WTC11 (cell line): ENCODE measurements around the gene FHOD1. TPM values are rescaled to one million over a fixed set of nuclear protein-coding genes. Genes with fewer than 3 reads are reported as not detected.

Source experiments
- ATAC-seq: fragments of 200-7000 bp; cut with Tn5 transposase; 2 replicates; pipeline ENCODE4 v1.10.0; 2021; ENCODE audit warnings: mild to moderate bottlenecking, moderate library complexity
- CTCF ChIA-PET: fragments of 300-600 bp; sonication (Branson Sonifier 250); formaldehyde crosslinking; loops from one replicate; lab custom pipeline; 2021; ENCODE audit warnings: antibody characterized with exemption; lab: Charles Lee
- POLR2A ChIA-PET: fragments of 350-600 bp; sonication (Branson Sonifier 250); formaldehyde crosslinking; loops from one replicate; lab custom pipeline; 2021; ENCODE audit warnings: antibody characterized with exemption; lab: Charles Lee
- DNase-seq: peaks from one replicate; pipeline ENCODE4 v3.0.0; 2021; ENCODE audit warnings: low spot score
- H3K27ac Mint-ChIP-seq: 2 replicates; pipeline ENCODE4 v1.8.0; 2021; ENCODE audit warnings: mixed read lengths
- H3K27me3 Mint-ChIP-seq: 2 replicates; pipeline ENCODE4 v1.8.0; 2021; ENCODE audit warnings: low read depth, mild to moderate bottlenecking, moderate library complexity, mixed read lengths
- H3K36me3 Mint-ChIP-seq: 2 replicates; pipeline ENCODE4 v1.8.0; 2021; ENCODE audit warnings: mixed read lengths
- H3K4me1 Mint-ChIP-seq: 2 replicates; pipeline ENCODE4 v1.8.0; 2022; ENCODE audit warnings: mixed read lengths
- H3K4me3 Mint-ChIP-seq: 2 replicates; pipeline ENCODE4 v1.8.0; 2021; ENCODE audit warnings: mild to moderate bottlenecking, moderate library complexity, mixed read lengths
- H3K9me3 Mint-ChIP-seq: 2 replicates; pipeline ENCODE4 v1.8.0; 2021; ENCODE audit warnings: mixed read lengths
- E2F1 ChIP-seq: sonication (generic); formaldehyde crosslinking; IDR thresholded peaks from 2 replicates; pipeline ENCODE4 v1.8.0; 2022; ENCODE audit warnings: mild to moderate bottlenecking, missing genetic modification reagents
- E2F4 ChIP-seq: sonication (generic); formaldehyde crosslinking; IDR thresholded peaks from 2 replicates; pipeline ENCODE4 v1.8.1; 2022; ENCODE audit warnings: low read depth, mild to moderate bottlenecking, moderate library complexity, missing genetic modification reagents, borderline replicate concordance
- ELF4 ChIP-seq: sonication (generic); formaldehyde crosslinking; IDR thresholded peaks from 2 replicates; pipeline ENCODE4 v1.8.1; 2022; ENCODE audit warnings: low read depth, mild to moderate bottlenecking, moderate library complexity, missing genetic modification reagents
- ESRRA ChIP-seq: sonication (generic); formaldehyde crosslinking; IDR thresholded peaks from 2 replicates; pipeline ENCODE4 v1.8.1; 2022; ENCODE audit warnings: mild to moderate bottlenecking, missing genetic modification reagents, borderline replicate concordance
- FOXK1 ChIP-seq: sonication (generic); formaldehyde crosslinking; IDR thresholded peaks from 2 replicates; pipeline ENCODE4 v1.8.0; 2022; ENCODE audit warnings: mild to moderate bottlenecking, moderate library complexity, missing genetic modification reagents
- GRHL2 ChIP-seq: fragments of 250-450 bp; sonication (Bioruptor Pico); IDR thresholded peaks from 2 replicates; pipeline ENCODE4 v1.8.0; 2022; ENCODE audit warnings: mild to moderate bottlenecking, moderate library complexity; ENCODE audit not compliant: insufficient replicate concordance, severe bottlenecking
- GTF2I ChIP-seq: fragments of 250-450 bp; sonication (Bioruptor Pico); conservative IDR thresholded peaks from 2 replicates; pipeline ENCODE4 v1.4.0; 2021; ENCODE audit warnings: mild to moderate bottlenecking
- HMGA2 ChIP-seq: fragments of 250-450 bp; sonication (Bioruptor Pico); IDR thresholded peaks from 2 replicates; pipeline ENCODE4 v1.4.0; 2021; ENCODE audit warnings: mild to moderate bottlenecking, moderate library complexity
- IRF1 ChIP-seq: sonication (generic); formaldehyde crosslinking; IDR thresholded peaks from 2 replicates; pipeline ENCODE4 v1.8.0; 2023; ENCODE audit warnings: missing genetic modification reagents
- JUN ChIP-seq: sonication (generic); formaldehyde crosslinking; IDR thresholded peaks from 2 replicates; pipeline ENCODE4 v1.8.0; 2023; ENCODE audit warnings: mild to moderate bottlenecking, missing genetic modification reagents
- KAT7 ChIP-seq: sonication (generic); formaldehyde crosslinking; IDR thresholded peaks from 2 replicates; pipeline ENCODE4 v1.8.1; 2023; ENCODE audit warnings: missing genetic modification reagents, mild to moderate bottlenecking, borderline replicate concordance
- MLX ChIP-seq: sonication (generic); formaldehyde crosslinking; IDR thresholded peaks from 2 replicates; pipeline ENCODE4 v1.8.1; 2023; ENCODE audit warnings: mild to moderate bottlenecking, missing genetic modification reagents, moderate library complexity
- NFATC4 ChIP-seq: fragments of 250-450 bp; sonication (Bioruptor Pico); IDR thresholded peaks from 2 replicates; pipeline ENCODE4 v1.9.0; 2021; ENCODE audit warnings: mild to moderate bottlenecking
- NFYB ChIP-seq: sonication (generic); formaldehyde crosslinking; conservative IDR thresholded peaks from 2 replicates; pipeline ENCODE4 v1.8.0; 2022; ENCODE audit warnings: low read depth, missing genetic modification reagents
- NR2C2 ChIP-seq: sonication (generic); formaldehyde crosslinking; IDR thresholded peaks from 2 replicates; pipeline ENCODE4 v1.8.0; 2022; ENCODE audit warnings: mild to moderate bottlenecking, missing genetic modification reagents
- NR3C1 ChIP-seq: sonication (generic); formaldehyde crosslinking; conservative IDR thresholded peaks from 2 replicates; pipeline ENCODE4 v1.8.1; 2023; ENCODE audit warnings: low read depth, mild to moderate bottlenecking, missing genetic modification reagents
- OVOL2 ChIP-seq: fragments of 250-450 bp; sonication (Bioruptor Pico); IDR thresholded peaks from 2 replicates; pipeline ENCODE4 v1.9.0; 2021; ENCODE audit warnings: mild to moderate bottlenecking, borderline replicate concordance
- STAT6 ChIP-seq: sonication (generic); formaldehyde crosslinking; conservative IDR thresholded peaks from 2 replicates; pipeline ENCODE4 v1.8.1; 2023; ENCODE audit warnings: mild to moderate bottlenecking, low read depth, missing genetic modification reagents, moderate library complexity
- ZNF425 ChIP-seq: fragments of 250-450 bp; sonication (Bioruptor Pico); conservative IDR thresholded peaks from 2 replicates; pipeline ENCODE4 v1.9.0; 2021; ENCODE audit warnings: mild to moderate bottlenecking
- ZNF512 ChIP-seq: sonication (generic); formaldehyde crosslinking; IDR thresholded peaks from 2 replicates; pipeline ENCODE4 v1.8.1; 2022; ENCODE audit warnings: missing genetic modification reagents, borderline replicate concordance
- total RNA-seq: library from RNA; stranded (reverse); gene quantifications from 3 replicates; pipeline ENCODE4 v1.2.3, GENCODE V29; 2021

The FHOD1 gene
- total RNA-seq, 1 experiment from 2014 or later, result 81.3 TPM

- TF ChIP-seq MLX (CRISPR knock-in tag), result no peak
- no peak for TF ChIP-seq FOXK1 (CRISPR knock-in tag)
- TF ChIP-seq NR2C2 (CRISPR knock-in tag), result no peak
- no peak for TF ChIP-seq ZNF512 (CRISPR knock-in tag)
- TF ChIP-seq NR3C1 (CRISPR knock-in tag), result no peak
- TF ChIP-seq ESRRA (CRISPR knock-in tag), result no peak
- no peak for TF ChIP-seq NFATC4 (CRISPR knock-in tag)
- TF ChIP-seq ZNF425, result no peak
- no peak for TF ChIP-seq E2F1 (CRISPR knock-in tag)
Observed at GRCh38 chr16:67254801-67255552, 7.7 kb upstream of the FHOD1 start (continued).

GRCh38 chr16:67252609-67253497 lies 5.6 kb upstream of the FHOD1 start:
- Mint-ChIP-seq H3K27me3 (peaks cover 35% of the 10 kb centered on the region), H3K9me3 (no peaks in the 10 kb centered on the region), H3K27ac (no peak overlapping the region), H3K4me1 (peaks cover 16% of the 10 kb centered on the region), H3K4me3 (no peak overlapping the region), H3K36me3 (no peaks in the 10 kb centered on the region)
- ChIA-PET CTCF (interaction anchor here (1.1 kb wide), 2 partner anchors 8 to 32 kb away, joined by 3 to 5 read pairs; no protein-coding TSS in a partner anchor), POLR2A (no interaction called here)
- TF ChIP-seq HMGA2 (peak; percentile 96), ELF4 (no peak)
- DNase-seq (no peak), ATAC-seq (no peak)

GRCh38 chr16:67250045-67250327 lies 2.7 kb upstream of the FHOD1 start:
- ATAC-seq, result no peak
- H3K27ac Mint-ChIP-seq, result no peak overlapping the region
- ChIA-PET POLR2A (no interaction called here), CTCF (interaction anchor here (1.2 to 5.0 kb wide), 6 partner anchors 10 to 150 kb away, joined by 4 to 35 read pairs (median 10); partner anchors contain the start of genes ELMO3, KCTD19 and LRRC36)
- peaks cover 28% of the 10 kb centered on the region for H3K4me1 Mint-ChIP-seq
- peak overlapping the region; percentile 81 for H3K4me3 Mint-ChIP-seq
- no peak for DNase-seq
- H3K9me3 Mint-ChIP-seq, result no peaks in the 10 kb centered on the region
- no peak for TF ChIP-seq NR2C2 (CRISPR knock-in tag)
- TF ChIP-seq JUN, result no peak
- TF ChIP-seq E2F4, result no peak
- no peak for TF ChIP-seq GRHL2 (CRISPR knock-in tag)
- TF ChIP-seq IRF1 (CRISPR knock-in tag), result no peak
- no peak for TF ChIP-seq NFYB (CRISPR knock-in tag)
- no peak for TF ChIP-seq STAT6 (CRISPR knock-in tag)
- no peak for TF ChIP-seq KAT7
- TF ChIP-seq GTF2I (CRISPR knock-in tag), result no peak
- TF ChIP-seq OVOL2 (CRISPR knock-in tag), result no peak
- H3K27me3 Mint-ChIP-seq, result peaks cover 40% of the 10 kb centered on the region
- no peaks in the 10 kb centered on the region for H3K36me3 Mint-ChIP-seq
